ENCODE results near the gene NAT14.

Gene NAT14

DNA sequence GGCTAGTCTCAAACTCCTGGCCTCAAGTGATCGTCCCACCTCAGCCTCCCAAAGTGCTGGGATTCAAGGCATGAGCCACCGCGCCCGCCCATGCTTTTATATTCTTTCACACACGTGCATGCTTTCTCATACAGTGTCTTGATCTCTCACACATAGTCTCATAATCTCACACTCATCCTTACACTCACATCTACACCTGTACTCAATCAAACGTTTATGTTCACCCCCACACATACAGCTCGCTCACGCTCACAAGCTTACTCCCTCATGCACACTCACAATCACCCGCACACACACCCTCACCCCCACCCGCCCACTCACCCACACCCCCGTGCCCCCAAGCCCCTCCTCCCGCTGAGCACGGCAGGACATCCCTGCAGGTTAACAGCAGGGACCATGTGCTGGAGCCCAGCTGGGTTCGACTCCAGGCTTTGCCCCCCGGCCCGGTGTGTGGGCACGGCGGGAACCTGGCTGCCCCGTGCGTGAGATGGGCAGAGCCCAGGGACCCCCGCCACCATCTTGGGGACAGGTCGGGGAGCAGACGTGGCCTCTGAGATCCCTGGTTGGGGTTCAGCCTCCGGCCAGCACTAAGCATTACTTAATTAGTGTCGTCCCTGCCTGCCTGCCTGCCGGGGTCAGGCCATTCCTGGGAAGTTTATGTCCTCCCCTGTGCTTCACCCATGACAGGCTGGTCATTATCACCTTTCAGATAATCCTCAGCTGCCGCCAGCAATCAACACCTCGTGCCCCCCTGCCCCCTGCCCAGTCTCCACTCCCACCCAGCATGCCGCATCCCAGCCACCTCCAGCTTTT, 40.5 kb downstream of the NAT14 start:
- TF ChIP-seq, protein P1, sequence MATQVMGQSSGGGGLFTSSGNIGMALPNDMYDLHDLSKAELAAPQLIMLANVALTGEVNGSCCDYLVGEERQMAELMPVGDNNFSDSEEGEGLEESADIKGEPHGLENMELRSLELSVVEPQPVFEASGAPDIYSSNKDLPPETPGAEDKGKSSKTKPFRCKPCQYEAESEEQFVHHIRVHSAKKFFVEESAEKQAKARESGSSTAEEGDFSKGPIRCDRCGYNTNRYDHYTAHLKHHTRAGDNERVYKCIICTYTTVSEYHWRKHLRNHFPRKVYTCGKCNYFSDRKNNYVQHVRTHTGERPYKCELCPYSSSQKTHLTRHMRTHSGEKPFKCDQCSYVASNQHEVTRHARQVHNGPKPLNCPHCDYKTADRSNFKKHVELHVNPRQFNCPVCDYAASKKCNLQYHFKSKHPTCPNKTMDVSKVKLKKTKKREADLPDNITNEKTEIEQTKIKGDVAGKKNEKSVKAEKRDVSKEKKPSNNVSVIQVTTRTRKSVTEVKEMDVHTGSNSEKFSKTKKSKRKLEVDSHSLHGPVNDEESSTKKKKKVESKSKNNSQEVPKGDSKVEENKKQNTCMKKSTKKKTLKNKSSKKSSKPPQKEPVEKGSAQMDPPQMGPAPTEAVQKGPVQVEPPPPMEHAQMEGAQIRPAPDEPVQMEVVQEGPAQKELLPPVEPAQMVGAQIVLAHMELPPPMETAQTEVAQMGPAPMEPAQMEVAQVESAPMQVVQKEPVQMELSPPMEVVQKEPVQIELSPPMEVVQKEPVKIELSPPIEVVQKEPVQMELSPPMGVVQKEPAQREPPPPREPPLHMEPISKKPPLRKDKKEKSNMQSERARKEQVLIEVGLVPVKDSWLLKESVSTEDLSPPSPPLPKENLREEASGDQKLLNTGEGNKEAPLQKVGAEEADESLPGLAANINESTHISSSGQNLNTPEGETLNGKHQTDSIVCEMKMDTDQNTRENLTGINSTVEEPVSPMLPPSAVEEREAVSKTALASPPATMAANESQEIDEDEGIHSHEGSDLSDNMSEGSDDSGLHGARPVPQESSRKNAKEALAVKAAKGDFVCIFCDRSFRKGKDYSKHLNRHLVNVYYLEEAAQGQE (IDR thresholded peaks at IDR 0.05; ENCODE audit: insufficient read depth in 1 of 2, low read depth in 2 of 2, low read length in 2 of 2), result no peak
- TF ChIP-seq POLR2AphosphoS5 (IDR thresholded peaks at IDR 0.05; ENCODE audit: low read depth, low read length) (no peak), TAF1 (IDR thresholded peaks at IDR 0.05; ENCODE audit: borderline replicate concordance, insufficient read depth, low read length) (no peak), FOXP2 (optimal IDR thresholded peaks at IDR 0.05; ENCODE audit: borderline replicate concordance, extremely low read depth, extremely low read length, insufficient read depth) (no peak), SIN3A (IDR thresholded peaks at IDR 0.05; ENCODE audit: borderline replicate concordance, insufficient read depth, low read length) (no peak)

DNA sequence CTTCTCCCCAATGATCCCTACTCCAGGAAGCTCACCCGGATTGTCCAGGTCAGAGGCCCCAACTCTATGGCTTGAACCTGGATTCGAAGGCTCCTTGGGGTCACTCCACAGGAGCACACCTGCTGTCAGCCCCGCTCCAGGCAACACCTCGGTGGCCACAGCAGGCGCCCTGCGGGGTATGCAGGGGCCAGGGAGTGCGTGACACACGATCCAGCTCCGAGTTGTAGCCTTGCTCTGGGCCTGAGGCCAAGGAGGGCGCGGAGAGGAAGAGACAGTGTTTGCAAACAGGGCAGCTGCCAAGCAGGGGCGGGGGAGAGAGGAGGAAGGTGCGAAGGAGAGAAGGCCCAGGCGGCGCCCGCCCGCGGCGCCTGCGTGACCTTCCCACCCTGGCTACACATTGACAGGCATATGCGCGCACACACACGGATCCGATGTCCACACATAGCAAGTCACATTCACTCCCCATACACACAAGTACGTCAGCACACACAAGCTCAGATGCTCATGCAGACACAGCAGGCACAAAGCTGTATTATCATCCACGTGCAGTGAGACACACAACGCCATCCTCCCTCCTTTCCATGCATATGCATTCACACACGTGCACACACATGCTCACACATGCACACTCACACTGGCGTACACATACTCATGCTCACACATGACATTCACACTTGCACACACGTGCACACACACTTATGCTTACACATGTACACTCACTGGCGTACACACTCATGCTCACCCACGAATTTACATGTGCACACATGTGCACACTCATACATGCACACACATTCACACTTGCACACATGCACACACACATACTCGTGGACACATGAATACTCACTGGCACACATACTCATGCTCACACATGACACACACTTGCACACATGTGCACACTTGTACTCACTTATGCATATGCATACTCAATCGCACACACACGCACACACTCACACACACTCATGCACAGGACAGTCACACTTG, 41.5 kb downstream of the NAT14 start:
- TF ChIP-seq, protein P1 (IDR thresholded peaks at IDR 0.05; ENCODE audit: insufficient read depth in 1 of 2, low read depth in 2 of 2, low read length in 2 of 2), result no peak; a peak in 1 of 4 replicates
- TF ChIP-seq FOXP2 (optimal IDR thresholded peaks at IDR 0.05; ENCODE audit: borderline replicate concordance, extremely low read depth, extremely low read length, insufficient read depth), result peak; percentile 97
- 0 out of 2 replicates have a peak, but pooled peaks have one; percentile 33 for TF ChIP-seq POLR2AphosphoS5 (IDR thresholded peaks at IDR 0.05; ENCODE audit: low read depth, low read length)
- peak; percentile 33; the same call in 1 of the 2 replicates for TF ChIP-seq TAF1 (IDR thresholded peaks at IDR 0.05; ENCODE audit: borderline replicate concordance, insufficient read depth, low read length)
- TF ChIP-seq SIN3A (IDR thresholded peaks at IDR 0.05; ENCODE audit: borderline replicate concordance, insufficient read depth, low read length), result peak; percentile 60; the same call in 1 of the 2 replicates

DNA sequence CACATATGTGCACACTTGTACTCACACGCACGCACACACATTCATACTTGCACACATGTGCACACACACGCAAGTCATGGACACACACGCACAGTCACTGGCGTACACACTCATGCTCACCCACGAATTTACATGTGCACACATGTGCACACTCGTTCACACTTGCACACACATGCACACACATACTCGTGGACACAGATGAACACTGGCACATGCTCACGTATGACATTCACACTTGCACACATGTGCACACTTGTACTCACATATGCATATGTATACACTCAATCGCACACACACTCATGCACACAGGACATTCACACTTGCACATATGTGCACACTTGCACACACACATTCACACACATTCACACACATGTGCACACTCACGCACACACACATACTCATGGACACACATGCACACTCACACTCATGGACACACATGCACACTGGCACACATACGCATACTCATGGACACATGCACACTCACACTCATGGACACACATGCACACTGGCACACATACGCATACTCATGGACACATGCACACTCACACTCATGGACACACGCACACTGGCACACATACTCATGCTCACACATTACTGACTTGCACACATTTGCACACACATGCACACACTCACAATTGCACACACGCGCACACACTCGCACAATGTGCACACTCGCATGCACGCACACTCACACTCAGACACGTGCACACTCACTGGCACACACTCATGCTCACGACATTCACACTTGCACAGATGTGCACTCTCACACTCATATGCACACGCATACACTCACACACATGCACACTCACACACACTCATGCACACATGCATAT, 42.4 kb downstream of the NAT14 start:
- TF ChIP-seq TAF1 (IDR thresholded peaks at IDR 0.05; ENCODE audit: borderline replicate concordance, insufficient read depth, low read length), result no peak
- TF ChIP-seq, protein P1 (IDR thresholded peaks at IDR 0.05; ENCODE audit: insufficient read depth in 1 of 2, low read depth in 2 of 2, low read length in 2 of 2), result no peak
- no peak for TF ChIP-seq SIN3A (IDR thresholded peaks at IDR 0.05; ENCODE audit: borderline replicate concordance, insufficient read depth, low read length)
- no peak for TF ChIP-seq FOXP2 (optimal IDR thresholded peaks at IDR 0.05; ENCODE audit: borderline replicate concordance, extremely low read depth, extremely low read length, insufficient read depth)
- TF ChIP-seq POLR2AphosphoS5 (IDR thresholded peaks at IDR 0.05; ENCODE audit: low read depth, low read length), result no peak

DNA sequence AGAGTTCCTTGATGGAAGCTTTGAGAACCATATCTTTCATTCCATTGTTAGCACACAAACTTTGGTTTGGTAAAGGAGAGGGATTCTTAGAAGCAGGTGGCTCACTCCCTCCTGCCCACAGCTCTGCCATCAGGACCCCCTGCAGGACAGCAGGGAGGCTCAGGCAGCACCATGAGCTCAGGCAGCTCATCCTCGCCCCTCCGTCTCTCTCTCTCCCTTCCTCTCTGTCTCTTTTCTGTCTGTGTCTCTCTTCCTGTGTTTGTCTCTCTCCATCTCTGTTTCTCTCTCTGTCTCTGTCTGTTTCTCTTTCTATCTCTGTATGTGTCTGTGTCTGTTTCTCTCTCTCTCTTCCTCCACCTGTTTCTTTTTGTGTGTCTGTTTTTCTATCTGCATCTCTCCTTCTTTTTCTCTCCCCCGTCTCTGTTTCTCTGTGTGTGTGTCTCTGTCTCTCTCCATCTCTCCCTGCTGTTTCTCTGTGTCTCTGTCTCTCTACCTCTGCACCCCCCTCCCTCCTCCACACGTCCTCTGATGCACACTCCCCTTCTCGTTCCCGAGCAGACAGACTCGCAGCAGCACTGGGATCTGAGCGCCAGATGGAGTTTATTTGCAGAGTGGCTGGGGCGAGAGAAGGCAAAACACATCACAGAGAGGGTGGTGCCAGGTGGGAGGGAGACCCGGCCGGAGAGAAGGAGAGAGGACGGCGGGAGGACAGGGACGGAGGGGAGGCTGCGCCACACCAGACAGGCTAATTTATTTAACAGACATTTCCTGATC, 43.2 kb downstream of the NAT14 start:
- TF ChIP-seq POLR2AphosphoS5 (IDR thresholded peaks at IDR 0.05; ENCODE audit: low read depth, low read length) (0 out of 2 replicates have a peak, but pooled peaks have one; percentile 22), TAF1 (IDR thresholded peaks at IDR 0.05; ENCODE audit: borderline replicate concordance, insufficient read depth, low read length) (no peak), FOXP2 (optimal IDR thresholded peaks at IDR 0.05; ENCODE audit: borderline replicate concordance, extremely low read depth, extremely low read length, insufficient read depth) (peak; percentile 42), SIN3A (IDR thresholded peaks at IDR 0.05; ENCODE audit: borderline replicate concordance, insufficient read depth, low read length) (no peak)
- TF ChIP-seq, protein P1 (IDR thresholded peaks at IDR 0.05; ENCODE audit: insufficient read depth in 1 of 2, low read depth in 2 of 2, low read length in 2 of 2), result no peak
